GM20000 (cell line): Measurements from ENCODE around the gene TMEM163.
"Not testable (repeated sequence)": the region's sequence is repeated elsewhere in the genome, so short reads cannot be mapped to it uniquely, and the experiment has no call there.

Experiments used
- DNase-seq: peaks from one replicate; pipeline ENCODE4 v3.0.0; 2012; ENCODE audit warnings: low spot score
- CTCF ChIP-seq: IDR thresholded peaks from 2 replicates; pipeline ENCODE4 v1.5.1; 2012; ENCODE audit warnings: mild to moderate bottlenecking, control low read depth; ENCODE audit errors: extremely low read depth, missing control alignments

Gene TMEM163

DNA sequence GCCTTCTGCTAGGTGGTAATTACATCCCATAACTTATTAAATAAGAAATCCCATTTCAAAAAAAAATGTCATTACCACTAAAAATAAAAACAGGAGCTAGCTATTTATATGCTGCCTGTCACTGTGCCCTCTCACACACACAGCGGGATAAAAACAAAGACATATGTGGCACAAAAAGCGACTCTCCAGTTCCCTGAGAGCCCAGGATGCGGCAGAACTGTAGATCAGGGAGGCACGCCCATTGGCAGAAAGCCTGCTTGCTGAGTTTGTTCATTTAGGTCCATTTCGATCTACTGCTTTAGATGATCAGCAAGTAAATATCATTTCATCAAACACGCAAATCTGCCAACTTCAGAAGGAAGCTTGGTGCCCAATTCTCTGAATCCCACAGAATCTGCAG is 124.4 kb downstream of the TMEM163 start:
- DNase-seq: no peak
- TF ChIP-seq CTCF: no peak

GRCh38 chr2:134593519-134593918 is 125.3 kb downstream of the TMEM163 start:
- no peak for DNase-seq
- no peak for TF ChIP-seq CTCF

DNA sequence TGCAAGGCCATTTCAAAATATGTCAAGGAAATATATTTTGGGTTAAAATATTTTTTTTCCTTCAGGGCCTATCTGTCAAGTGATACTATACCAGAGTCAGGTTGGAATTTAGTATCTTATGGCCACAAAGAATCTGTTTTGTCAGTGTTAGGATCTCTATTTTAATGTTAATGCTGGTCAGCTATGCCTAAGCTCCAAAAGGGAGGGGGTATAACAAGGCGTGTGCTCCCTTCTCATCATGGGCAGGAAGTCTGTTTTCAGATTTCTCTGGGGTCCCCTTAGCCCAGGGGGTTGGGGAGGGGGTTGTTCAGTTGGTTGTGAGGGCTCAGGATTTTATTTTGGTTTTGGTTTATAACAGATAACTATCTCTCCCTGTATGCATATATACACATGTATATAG is 126.4 kb downstream of the TMEM163 start:
- no peak for DNase-seq

DNA sequence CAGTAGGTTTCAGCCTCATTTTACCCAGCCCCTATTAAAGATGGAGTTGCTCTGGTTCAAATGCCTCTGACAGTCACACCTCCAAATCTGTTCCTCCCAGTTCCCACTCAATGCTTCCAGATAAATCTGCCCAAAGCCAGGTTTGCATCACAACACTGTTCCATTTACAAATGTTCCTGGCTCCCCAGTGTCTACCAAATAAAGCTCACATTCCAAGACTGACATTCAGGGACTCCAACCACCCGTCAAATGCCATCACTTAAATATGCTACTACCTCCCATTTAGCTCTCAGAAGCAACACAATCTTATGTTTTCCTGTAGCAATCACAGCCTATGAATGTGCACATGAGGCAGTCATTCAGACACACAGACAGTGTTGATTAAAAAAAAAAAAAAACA is 127.3 kb downstream of the TMEM163 start:
- DNase-seq: no peak
- TF ChIP-seq CTCF: no peak

More for the DNA sequence above, 126.4 kb downstream of the TMEM163 start:
- TF ChIP-seq CTCF: no peak

GRCh38 chr2:134590679-134591078 is 128.1 kb downstream of the TMEM163 start:
- no peak for TF ChIP-seq CTCF
- no peak for DNase-seq

GRCh38 chr2:134589171-134590083 is 129.4 kb downstream of the TMEM163 start:
- not testable (repeated sequence) for DNase-seq

DNA sequence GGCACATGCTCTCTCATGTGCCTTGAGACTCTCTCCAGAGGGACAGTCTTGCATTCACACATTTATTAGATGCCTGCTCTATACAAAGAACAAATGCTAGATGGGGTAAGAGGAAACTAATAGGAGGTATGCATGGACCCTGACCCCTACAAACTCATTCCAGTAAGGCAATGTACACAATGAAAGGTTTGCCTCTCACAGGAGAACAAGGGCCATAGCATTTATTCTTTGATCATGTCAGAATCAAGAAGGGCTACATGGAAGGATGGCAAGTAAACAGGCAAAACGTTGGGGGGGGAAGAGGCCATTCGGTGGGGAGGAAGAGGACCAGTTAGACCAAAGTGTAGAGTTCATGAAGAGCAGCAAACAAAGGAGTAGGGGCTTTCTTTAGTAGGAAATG is 130.2 kb downstream of the TMEM163 start:
- no peak for DNase-seq
- no peak for TF ChIP-seq CTCF
